ENCODE results near the gene PDE8B. TPM values are rescaled to one million over a fixed set of nuclear protein-coding genes. Genes with fewer than 3 reads are reported as not detected.

PDE8B gene
- total RNA-seq, 1 donor from 2014 or later, result 2.6 TPM

- H3K9me3 Mint-ChIP-seq (ENCODE audit: low read depth), result peaks cover 12% of the 10 kb centered on the region
- no peak for TF ChIP-seq CTCF (IDR thresholded peaks at IDR 0.05; ENCODE audit: unreplicated experiment)
- no peak overlapping the region for H3K27ac Mint-ChIP-seq
- no peak for DNase-seq (ENCODE audit: low spot score, unreplicated experiment)
- H3K4me3 Mint-ChIP-seq (ENCODE audit: low read depth), result no peak overlapping the region
- H3K4me1 Mint-ChIP-seq (ENCODE audit: low read depth), result no peaks in the 10 kb centered on the region
- no peaks in the 10 kb centered on the region for H3K36me3 Mint-ChIP-seq (ENCODE audit: insufficient read depth)
- peaks cover 3% of the 10 kb centered on the region for H3K27me3 Mint-ChIP-seq
These were observed 57.0 kb downstream of the PDE8B start for GRCh38 chr5:77267496-77267895.

- TF ChIP-seq CTCF (IDR thresholded peaks at IDR 0.05; ENCODE audit: unreplicated experiment), result no peak
- peaks cover 3% of the 10 kb centered on the region for H3K27me3 Mint-ChIP-seq
- no peak overlapping the region for H3K4me3 Mint-ChIP-seq (ENCODE audit: low read depth)
- no peaks in the 10 kb centered on the region for H3K4me1 Mint-ChIP-seq (ENCODE audit: low read depth)
- DNase-seq (ENCODE audit: low spot score, unreplicated experiment), result no peak
- H3K36me3 Mint-ChIP-seq (ENCODE audit: insufficient read depth), result no peaks in the 10 kb centered on the region
- peaks cover 12% of the 10 kb centered on the region for H3K9me3 Mint-ChIP-seq (ENCODE audit: low read depth)
- H3K27ac Mint-ChIP-seq, result no peak overlapping the region
These were observed 61.7 kb downstream of the PDE8B start for GRCh38 chr5:77272206-77272605.

GRCh38 chr5:77277759-77278158 is 67.3 kb downstream of the PDE8B start:
- TF ChIP-seq CTCF (IDR thresholded peaks at IDR 0.05; ENCODE audit: unreplicated experiment), result no peak

GRCh38 chr5:77280036-77280435 is 69.6 kb downstream of the PDE8B start:
- DNase-seq (ENCODE audit: low spot score, unreplicated experiment), result no peak
- peaks cover 2% of the 10 kb centered on the region for H3K27me3 Mint-ChIP-seq
- H3K9me3 Mint-ChIP-seq (ENCODE audit: low read depth), result no peaks in the 10 kb centered on the region
- peaks cover 4% of the 10 kb centered on the region for H3K4me1 Mint-ChIP-seq (ENCODE audit: low read depth)
- no peak overlapping the region for H3K4me3 Mint-ChIP-seq (ENCODE audit: low read depth)
- H3K27ac Mint-ChIP-seq, result no peak overlapping the region
- TF ChIP-seq CTCF (IDR thresholded peaks at IDR 0.05; ENCODE audit: unreplicated experiment), result no peak
- no peaks in the 10 kb centered on the region for H3K36me3 Mint-ChIP-seq (ENCODE audit: insufficient read depth)

More at GRCh38 chr5:77277759-77278158, 67.3 kb downstream of the PDE8B start:
- peaks cover 4% of the 10 kb centered on the region for H3K4me1 Mint-ChIP-seq (ENCODE audit: low read depth)
- no peak overlapping the region for H3K27ac Mint-ChIP-seq
- no peaks in the 10 kb centered on the region for H3K9me3 Mint-ChIP-seq (ENCODE audit: low read depth)
- DNase-seq (ENCODE audit: low spot score, unreplicated experiment), result no peak
- H3K4me3 Mint-ChIP-seq (ENCODE audit: low read depth), result no peak overlapping the region
- no peaks in the 10 kb centered on the region for H3K36me3 Mint-ChIP-seq (ENCODE audit: insufficient read depth)
- peaks cover 2% of the 10 kb centered on the region for H3K27me3 Mint-ChIP-seq

GRCh38 chr5:77281969-77282336 is 71.5 kb downstream of the PDE8B start:
- no peak overlapping the region for H3K4me3 Mint-ChIP-seq (ENCODE audit: low read depth)
- peaks cover 4% of the 10 kb centered on the region for H3K4me1 Mint-ChIP-seq (ENCODE audit: low read depth)
- H3K9me3 Mint-ChIP-seq (ENCODE audit: low read depth), result no peaks in the 10 kb centered on the region
- H3K27ac Mint-ChIP-seq, result no peak overlapping the region
- no peaks in the 10 kb centered on the region for H3K36me3 Mint-ChIP-seq (ENCODE audit: insufficient read depth)
- no peak for TF ChIP-seq CTCF (IDR thresholded peaks at IDR 0.05; ENCODE audit: unreplicated experiment)
- no peak for DNase-seq (ENCODE audit: low spot score, unreplicated experiment)
- H3K27me3 Mint-ChIP-seq, result peaks cover 2% of the 10 kb centered on the region
